A549 (cell line): ENCODE measurements around the gene DMP1.

Experiments used
- CTCF ChIP-seq: fragments of >200 bp; sonication (Bioruptor Twin); formaldehyde crosslinking; IDR thresholded peaks from 3 replicates; pipeline ENCODE4 v1.5.1; 2016
- EP300 ChIP-seq, 2 experiments: fragments of >200 bp; sonication (Bioruptor Twin); formaldehyde crosslinking; IDR thresholded peaks; 2 replicates in 1 of 2; 3 replicates in 1 of 2; pipeline ENCODE4 v1.6.1; 2016 to 2017
- GATA3 ChIP-seq: IDR thresholded peaks from 2 replicates; pipeline ENCODE4 v1.6.1; 2012; ENCODE audit warnings: borderline replicate concordance
- HOXA7 ChIP-seq: fragments of 250-450 bp; sonication (Bioruptor Pico); IDR thresholded peaks from 2 replicates; pipeline ENCODE4 v1.5.0; 2020; ENCODE audit warnings: mild to moderate bottlenecking, moderate library complexity
- JUNB ChIP-seq: fragments of >200 bp; sonication (Bioruptor Twin); formaldehyde crosslinking; IDR thresholded peaks from 2 replicates; pipeline ENCODE4 v1.6.1; 2016
- MAX ChIP-seq: IDR thresholded peaks from 2 replicates; pipeline ENCODE4 v1.6.1; 2012
- POLR2A ChIP-seq: IDR thresholded peaks from 2 replicates; pipeline ENCODE4 v1.6.1; 2012; ENCODE audit warnings: mild to moderate bottlenecking, low read length
- RCOR1 ChIP-seq: fragments of 150-350 bp; IDR thresholded peaks from 2 replicates; pipeline ENCODE4 v1.6.1; 2014; ENCODE audit warnings: antibody characterized with exemption, low read length, low read depth
- SMC3 ChIP-seq: fragments of >200 bp; sonication (Bioruptor Twin); formaldehyde crosslinking; IDR thresholded peaks from 3 replicates; pipeline ENCODE4 v1.6.1; 2018; ENCODE audit warnings: inconsistent platforms
- TF ChIP-seq, protein P1 (sequence below): fragments of 200-600 bp; sonication (generic); IDR thresholded peaks from 2 replicates; pipeline ENCODE4 v1.6.1; 2016; ENCODE audit warnings: antibody characterized with exemption, mild to moderate bottlenecking, moderate library complexity

DNA sequence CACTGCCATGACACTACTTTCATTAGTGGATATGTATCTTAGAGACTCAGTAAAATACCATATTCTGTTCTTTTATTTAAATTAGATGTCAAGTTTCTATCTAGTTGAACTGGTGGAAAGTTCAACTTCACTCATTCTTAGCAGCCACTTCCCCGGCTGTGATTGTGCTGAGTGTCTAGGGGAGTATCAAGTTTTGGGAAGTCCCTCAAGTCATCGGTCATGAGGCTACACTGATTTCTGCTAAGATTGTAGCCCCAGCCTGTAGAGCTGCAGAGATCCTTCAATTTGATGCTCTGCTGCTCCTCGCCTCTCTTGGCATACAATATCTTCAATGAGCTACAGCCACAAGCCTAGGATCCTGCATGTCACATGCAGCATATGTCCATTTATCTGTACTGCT lies 53.9 kb downstream of the DMP1 start:
- TF ChIP-seq SMC3: no peak
- TF ChIP-seq CTCF: no peak
- TF ChIP-seq, protein P1, sequence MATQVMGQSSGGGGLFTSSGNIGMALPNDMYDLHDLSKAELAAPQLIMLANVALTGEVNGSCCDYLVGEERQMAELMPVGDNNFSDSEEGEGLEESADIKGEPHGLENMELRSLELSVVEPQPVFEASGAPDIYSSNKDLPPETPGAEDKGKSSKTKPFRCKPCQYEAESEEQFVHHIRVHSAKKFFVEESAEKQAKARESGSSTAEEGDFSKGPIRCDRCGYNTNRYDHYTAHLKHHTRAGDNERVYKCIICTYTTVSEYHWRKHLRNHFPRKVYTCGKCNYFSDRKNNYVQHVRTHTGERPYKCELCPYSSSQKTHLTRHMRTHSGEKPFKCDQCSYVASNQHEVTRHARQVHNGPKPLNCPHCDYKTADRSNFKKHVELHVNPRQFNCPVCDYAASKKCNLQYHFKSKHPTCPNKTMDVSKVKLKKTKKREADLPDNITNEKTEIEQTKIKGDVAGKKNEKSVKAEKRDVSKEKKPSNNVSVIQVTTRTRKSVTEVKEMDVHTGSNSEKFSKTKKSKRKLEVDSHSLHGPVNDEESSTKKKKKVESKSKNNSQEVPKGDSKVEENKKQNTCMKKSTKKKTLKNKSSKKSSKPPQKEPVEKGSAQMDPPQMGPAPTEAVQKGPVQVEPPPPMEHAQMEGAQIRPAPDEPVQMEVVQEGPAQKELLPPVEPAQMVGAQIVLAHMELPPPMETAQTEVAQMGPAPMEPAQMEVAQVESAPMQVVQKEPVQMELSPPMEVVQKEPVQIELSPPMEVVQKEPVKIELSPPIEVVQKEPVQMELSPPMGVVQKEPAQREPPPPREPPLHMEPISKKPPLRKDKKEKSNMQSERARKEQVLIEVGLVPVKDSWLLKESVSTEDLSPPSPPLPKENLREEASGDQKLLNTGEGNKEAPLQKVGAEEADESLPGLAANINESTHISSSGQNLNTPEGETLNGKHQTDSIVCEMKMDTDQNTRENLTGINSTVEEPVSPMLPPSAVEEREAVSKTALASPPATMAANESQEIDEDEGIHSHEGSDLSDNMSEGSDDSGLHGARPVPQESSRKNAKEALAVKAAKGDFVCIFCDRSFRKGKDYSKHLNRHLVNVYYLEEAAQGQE: no peak
- no peak for TF ChIP-seq POLR2A
- no peak for TF ChIP-seq GATA3
- TF ChIP-seq RCOR1: no peak
- TF ChIP-seq MAX: no peak
- TF ChIP-seq EP300 (IDR thresholded peaks at IDR 0.05): no peak
- TF ChIP-seq JUNB: no peak
- no peak for TF ChIP-seq HOXA7 (CRISPR knock-in tag)
